ENCODE data around the gene BLTP2.

The BLTP2 gene

DNA sequence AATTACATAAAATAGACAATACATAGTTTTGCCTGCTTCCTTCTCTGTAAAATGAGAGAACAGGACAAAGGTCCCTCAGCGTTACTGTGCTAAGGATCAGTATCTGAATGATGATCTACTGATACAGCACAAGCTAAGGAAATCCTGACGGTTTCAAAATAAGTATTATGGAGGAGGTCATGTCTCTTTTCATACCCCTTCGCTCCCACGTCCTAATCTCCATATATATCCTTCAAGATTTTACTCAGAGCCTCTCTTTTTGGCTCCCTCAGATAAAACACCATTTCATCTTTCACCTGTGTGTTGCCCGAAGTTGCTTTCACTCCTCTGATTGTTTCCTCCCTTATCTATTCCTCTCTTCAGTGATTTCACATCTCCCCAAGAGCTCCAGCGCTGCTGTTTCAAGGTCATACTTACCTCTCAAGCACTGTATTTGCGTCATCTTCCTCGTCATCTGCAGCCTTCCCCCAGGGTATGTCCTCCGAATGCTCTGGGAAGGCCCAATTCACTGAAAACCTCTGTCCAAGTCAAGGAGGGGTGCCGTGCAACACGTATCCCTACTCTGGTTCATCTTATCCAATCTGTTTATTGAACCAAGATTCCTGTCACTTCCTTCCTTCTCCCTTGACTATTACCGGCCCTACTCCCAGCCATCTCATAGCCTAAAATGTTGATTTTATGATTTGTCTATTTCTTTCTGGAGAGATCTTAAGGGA lies 1.2 kb upstream of the BLTP2 start:
- peak overlapping the region; percentile 84 for H3K27ac ChIP-seq
- no peak for TF ChIP-seq ZFX (IDR thresholded peaks at IDR 0.05; ENCODE audit: borderline replicate concordance)
- TF ChIP-seq, protein P1, sequence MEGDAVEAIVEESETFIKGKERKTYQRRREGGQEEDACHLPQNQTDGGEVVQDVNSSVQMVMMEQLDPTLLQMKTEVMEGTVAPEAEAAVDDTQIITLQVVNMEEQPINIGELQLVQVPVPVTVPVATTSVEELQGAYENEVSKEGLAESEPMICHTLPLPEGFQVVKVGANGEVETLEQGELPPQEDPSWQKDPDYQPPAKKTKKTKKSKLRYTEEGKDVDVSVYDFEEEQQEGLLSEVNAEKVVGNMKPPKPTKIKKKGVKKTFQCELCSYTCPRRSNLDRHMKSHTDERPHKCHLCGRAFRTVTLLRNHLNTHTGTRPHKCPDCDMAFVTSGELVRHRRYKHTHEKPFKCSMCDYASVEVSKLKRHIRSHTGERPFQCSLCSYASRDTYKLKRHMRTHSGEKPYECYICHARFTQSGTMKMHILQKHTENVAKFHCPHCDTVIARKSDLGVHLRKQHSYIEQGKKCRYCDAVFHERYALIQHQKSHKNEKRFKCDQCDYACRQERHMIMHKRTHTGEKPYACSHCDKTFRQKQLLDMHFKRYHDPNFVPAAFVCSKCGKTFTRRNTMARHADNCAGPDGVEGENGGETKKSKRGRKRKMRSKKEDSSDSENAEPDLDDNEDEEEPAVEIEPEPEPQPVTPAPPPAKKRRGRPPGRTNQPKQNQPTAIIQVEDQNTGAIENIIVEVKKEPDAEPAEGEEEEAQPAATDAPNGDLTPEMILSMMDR (IDR thresholded peaks at IDR 0.05): no peak

DNA sequence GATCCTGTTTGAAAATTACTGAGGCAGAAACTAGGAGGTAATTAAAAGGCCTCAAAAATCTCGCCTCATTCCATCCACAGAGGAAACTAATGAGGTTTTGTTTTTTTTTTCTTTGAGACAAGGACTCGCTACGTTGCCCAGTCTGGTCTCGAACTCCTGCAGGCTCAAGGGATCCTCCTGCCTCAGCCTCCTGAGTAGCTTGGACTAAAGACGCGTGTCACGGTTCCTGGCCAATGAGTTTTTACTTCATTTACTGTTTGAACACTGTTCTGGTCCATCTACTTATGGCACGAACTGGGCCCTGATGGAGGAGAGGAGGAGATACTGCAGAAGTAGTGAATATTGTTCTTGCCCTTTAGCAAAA lies 600 bp upstream of the BLTP2 start:
- TF ChIP-seq, protein P1 (IDR thresholded peaks at IDR 0.05): no peak
- no peak for TF ChIP-seq ZFX (IDR thresholded peaks at IDR 0.05; ENCODE audit: borderline replicate concordance)

DNA sequence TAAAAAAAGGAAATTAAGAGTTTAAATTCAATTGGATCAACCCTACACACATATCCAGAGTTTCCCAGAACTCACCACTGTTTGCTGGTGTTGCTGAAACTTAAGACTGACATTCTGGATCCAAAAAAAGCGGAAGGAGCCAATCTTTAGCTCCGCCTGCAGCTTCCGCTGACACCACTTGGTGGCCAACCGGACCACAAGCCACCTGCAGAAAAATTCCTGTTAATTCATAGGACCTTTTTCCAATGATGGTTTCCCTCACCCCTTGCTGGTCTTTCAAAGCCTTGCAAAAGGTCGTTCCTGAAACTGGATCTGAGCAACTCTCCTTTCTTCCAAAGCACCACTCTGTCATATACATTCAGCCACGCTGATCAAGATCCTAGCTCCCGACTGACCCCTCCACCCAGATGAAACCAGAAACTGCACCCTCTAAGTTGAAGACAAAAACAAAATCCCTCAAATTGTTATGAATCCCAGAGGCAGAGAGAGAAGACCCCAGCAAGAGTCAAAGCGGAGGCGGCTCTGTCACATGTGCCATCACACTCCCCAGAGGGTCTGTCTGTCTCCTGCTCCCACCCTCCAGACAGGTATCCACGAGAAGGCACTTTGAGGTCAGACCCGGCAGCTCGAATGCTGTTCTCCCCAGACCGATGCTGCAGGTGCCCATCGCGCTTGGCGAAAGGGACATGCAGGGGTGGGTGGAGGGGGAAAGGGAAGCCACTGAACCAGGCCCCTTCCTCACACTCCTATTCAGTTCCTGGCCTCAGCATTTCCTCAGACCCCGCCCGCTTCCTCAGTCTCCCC lies 773 bp downstream of the BLTP2 start:
- no peak for TF ChIP-seq ZFX (IDR thresholded peaks at IDR 0.05; ENCODE audit: borderline replicate concordance)
- TF ChIP-seq, protein P1 (IDR thresholded peaks at IDR 0.05): peak; percentile 68
- peak overlapping the region; percentile 84 for H3K27ac ChIP-seq

More for the DNA sequence above, 600 bp upstream of the BLTP2 start:
- H3K27ac ChIP-seq: peak overlapping the region; percentile 84

DNA sequence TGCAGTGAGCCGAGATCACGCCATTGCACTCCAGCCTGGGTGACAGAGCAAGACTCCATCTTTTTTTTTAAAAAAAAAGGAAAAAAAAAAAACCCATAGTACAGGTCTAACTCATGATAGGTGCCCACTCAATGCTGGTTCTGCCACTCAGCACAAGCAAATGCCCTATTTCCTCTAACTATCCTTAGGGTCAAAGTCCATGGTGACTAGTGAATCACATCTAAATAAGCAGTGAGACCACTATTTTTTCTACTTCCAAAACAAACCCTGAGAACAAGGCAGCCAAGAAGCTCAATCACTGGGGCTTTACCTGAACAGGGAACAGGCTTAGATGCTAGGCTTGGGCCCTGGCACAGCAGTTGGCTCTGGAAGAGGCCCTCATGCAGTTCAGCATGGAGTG lies 3.4 kb downstream of the BLTP2 start:
- H3K27ac ChIP-seq: no peak overlapping the region
- TF ChIP-seq ZFX (IDR thresholded peaks at IDR 0.05; ENCODE audit: borderline replicate concordance): no peak
- TF ChIP-seq, protein P1 (IDR thresholded peaks at IDR 0.05): no peak

DNA sequence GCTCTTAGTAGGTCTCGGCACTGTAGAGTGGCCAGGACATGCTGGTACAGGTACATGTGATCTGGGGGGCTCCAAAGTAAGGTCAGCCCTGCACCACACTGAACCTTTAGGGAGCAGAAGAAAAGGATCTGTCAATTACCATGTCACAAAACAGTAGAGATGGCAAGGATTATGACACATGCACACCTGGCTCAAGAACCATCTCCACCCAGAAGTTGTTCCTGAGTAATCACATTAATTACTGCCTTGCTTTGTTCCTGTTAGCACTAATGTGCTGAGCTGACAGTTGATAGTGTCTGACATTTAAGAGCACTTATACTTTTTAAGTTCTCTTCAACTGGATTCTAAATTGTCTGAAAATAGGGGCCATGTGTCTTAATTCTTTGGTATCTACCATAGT lies 9.5 kb downstream of the BLTP2 start:
- H3K27ac ChIP-seq: no peak overlapping the region
- TF ChIP-seq, protein P1 (IDR thresholded peaks at IDR 0.05): no peak
- TF ChIP-seq ZFX (IDR thresholded peaks at IDR 0.05; ENCODE audit: borderline replicate concordance): no peak

DNA sequence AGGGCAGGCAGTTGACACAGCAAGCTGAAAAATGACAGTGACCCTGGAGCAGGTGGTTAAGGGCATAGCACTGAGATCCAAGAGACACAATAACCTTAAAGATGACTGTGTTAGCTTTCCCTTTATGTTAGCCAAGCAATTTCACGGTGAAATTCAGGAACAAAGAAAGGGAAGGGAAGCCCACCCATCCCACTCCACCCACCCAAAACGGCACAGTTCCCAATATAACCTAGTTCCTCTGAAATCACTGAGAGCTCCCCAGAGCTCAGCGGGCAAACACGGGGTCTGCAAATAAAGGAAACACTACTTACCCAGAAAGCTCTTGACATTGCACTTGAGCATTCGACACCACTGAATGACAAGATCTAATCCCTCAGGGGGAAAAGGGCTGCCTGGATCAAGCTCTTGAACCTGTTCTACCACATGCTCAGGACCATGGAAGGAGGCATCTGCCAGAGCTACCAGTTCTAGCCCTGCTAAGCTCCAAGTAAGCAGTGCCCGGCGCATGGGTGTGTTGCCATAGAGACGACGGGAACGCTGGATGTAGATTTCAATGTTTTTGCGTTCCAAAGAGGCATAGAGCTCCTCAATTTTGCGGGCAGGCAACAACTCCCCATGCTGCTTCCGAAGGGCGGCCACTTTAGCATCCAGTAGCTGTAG lies 10.6 kb downstream of the BLTP2 start:
- no peak for TF ChIP-seq ZFX (IDR thresholded peaks at IDR 0.05; ENCODE audit: borderline replicate concordance)
- TF ChIP-seq, protein P1 (IDR thresholded peaks at IDR 0.05): no peak
- H3K27ac ChIP-seq: no peak overlapping the region

Data from 22Rv1 (cell line).